Endothelial cell (in vitro differentiated cells): ENCODE results near the gene RASA1. TPM values are rescaled to one million over a fixed set of nuclear protein-coding genes. Genes with fewer than 3 reads are reported as not detected.

Source experiments
- DNase-seq: peaks from one replicate; pipeline ENCODE4 v3.0.0; 2021; ENCODE audit warnings: low spot score
- H3K27ac Mint-ChIP-seq: one replicate; pipeline ENCODE4 v1.8.0; 2021; ENCODE audit warnings: mixed read lengths, inconsistent platforms; ENCODE audit not compliant: unreplicated experiment
- H3K27me3 Mint-ChIP-seq: one replicate; pipeline ENCODE4 v1.8.0; 2021; ENCODE audit warnings: mild to moderate bottlenecking, moderate library complexity, mixed read lengths, inconsistent platforms; ENCODE audit not compliant: unreplicated experiment
- H3K36me3 Mint-ChIP-seq: one replicate; pipeline ENCODE4 v1.8.0; 2021; ENCODE audit warnings: mild to moderate bottlenecking, low read depth, mixed read lengths, inconsistent platforms; ENCODE audit not compliant: unreplicated experiment
- H3K4me1 Mint-ChIP-seq: one replicate; pipeline ENCODE4 v1.8.0; 2021; ENCODE audit warnings: mild to moderate bottlenecking, mixed read lengths, inconsistent platforms; ENCODE audit not compliant: unreplicated experiment
- H3K4me3 Mint-ChIP-seq: one replicate; pipeline ENCODE4 v1.8.0; 2021; ENCODE audit warnings: mild to moderate bottlenecking, mixed read lengths, inconsistent platforms; ENCODE audit not compliant: unreplicated experiment
- H3K9me3 Mint-ChIP-seq: one replicate; pipeline ENCODE4 v1.8.0; 2021; ENCODE audit warnings: mixed read lengths, inconsistent platforms; ENCODE audit not compliant: unreplicated experiment
- CTCF ChIP-seq: fragments of 200-600 bp; sonication (generic); IDR thresholded peaks from one replicate; pipeline ENCODE4 v1.5.0; 2021; ENCODE audit warnings: antibody characterized with exemption; ENCODE audit not compliant: unreplicated experiment
- total RNA-seq: library from RNA; stranded (reverse); fragmentation: NEBNext Ultra II Directional; extraction: Animal tissue kit (Norgen Biotek cat#: 25700); gene quantifications from one replicate; pipeline ENCODE4 v1.2.1, GENCODE V29; 2021; ENCODE audit not compliant: unreplicated experiment

RASA1 gene
- total RNA-seq, 1 donor from 2014 or later = 48.7 TPM

GRCh38 chr5:87242242-87242641, 25.4 kb upstream of the RASA1 start:
- no peaks in the 10 kb centered on the region for H3K9me3 Mint-ChIP-seq
- no peaks in the 10 kb centered on the region for H3K27me3 Mint-ChIP-seq
- no peak overlapping the region for H3K4me3 Mint-ChIP-seq
- DNase-seq = no peak
- H3K27ac Mint-ChIP-seq = no peak overlapping the region
- H3K36me3 Mint-ChIP-seq = no peaks in the 10 kb centered on the region
- TF ChIP-seq CTCF = no peak
- H3K4me1 Mint-ChIP-seq = peaks cover 3% of the 10 kb centered on the region

GRCh38 chr5:87243161-87243844, 24.4 kb upstream of the RASA1 start:
- DNase-seq = no peak
- Mint-ChIP-seq H3K27ac (no peak overlapping the region), H3K4me3 (no peak overlapping the region), H3K9me3 (no peaks in the 10 kb centered on the region), H3K4me1 (peaks cover 3% of the 10 kb centered on the region), H3K36me3 (no peaks in the 10 kb centered on the region), H3K27me3 (no peaks in the 10 kb centered on the region)
- TF ChIP-seq CTCF = no peak

- Mint-ChIP-seq H3K36me3 (no peaks in the 10 kb centered on the region), H3K4me1 (peaks cover 3% of the 10 kb centered on the region), H3K27me3 (no peaks in the 10 kb centered on the region), H3K9me3 (no peaks in the 10 kb centered on the region), H3K27ac (no peak overlapping the region), H3K4me3 (no peak overlapping the region)
- TF ChIP-seq CTCF = no peak
- no peak for DNase-seq
Measured at GRCh38 chr5:87245451-87245850, 22.2 kb upstream of the RASA1 start.

GRCh38 chr5:87246061-87246460, 21.6 kb upstream of the RASA1 start:
- DNase-seq = no peak
- no peaks in the 10 kb centered on the region for H3K27me3 Mint-ChIP-seq
- TF ChIP-seq CTCF = no peak
- no peak overlapping the region for H3K4me3 Mint-ChIP-seq
- H3K27ac Mint-ChIP-seq = no peak overlapping the region
- no peaks in the 10 kb centered on the region for H3K9me3 Mint-ChIP-seq
- H3K4me1 Mint-ChIP-seq = peaks cover 3% of the 10 kb centered on the region
- no peaks in the 10 kb centered on the region for H3K36me3 Mint-ChIP-seq

GRCh38 chr5:87252283-87252605, 15.4 kb upstream of the RASA1 start:
- no peak for TF ChIP-seq CTCF
- H3K4me3 Mint-ChIP-seq = no peak overlapping the region
- no peaks in the 10 kb centered on the region for H3K27me3 Mint-ChIP-seq
- H3K36me3 Mint-ChIP-seq = no peaks in the 10 kb centered on the region
- H3K4me1 Mint-ChIP-seq = no peaks in the 10 kb centered on the region
- H3K9me3 Mint-ChIP-seq = no peaks in the 10 kb centered on the region
- no peak overlapping the region for H3K27ac Mint-ChIP-seq
- no peak for DNase-seq
